IMR-90 (cell line): ENCODE results near the gene DNAH6. TPM values are rescaled to one million over a fixed set of nuclear protein-coding genes. Genes with fewer than 3 reads are reported as not detected.

ENCODE experiments used
- ATAC-seq: fragments of 200-7000 bp; cut with Tn5 transposase; 2 replicates; pipeline ENCODE4 v1.9.1; 2020; ENCODE audit warnings: low read depth, mild to moderate bottlenecking, moderate library complexity
- BruUV-seq: library from RNA; stranded (reverse); fragments of 400-500 nt; replicated peaks from 2 replicates; lab custom pipeline; 2021; lab: Mats Ljungman, UMichigan
- CTCF ChIA-PET: fragments of 300-600 bp; formaldehyde crosslinking; extraction: SDS; loops from one replicate; lab custom pipeline; 2021; ENCODE audit warnings: antibody characterized with exemption; lab: Yijun Ruan, JAX
- POLR2A ChIA-PET: fragments of 300-600 bp; sonication (Branson Sonifier 250); formaldehyde crosslinking; loops from one replicate; lab custom pipeline; 2022; ENCODE audit warnings: antibody characterized with exemption; ENCODE audit not compliant: unreplicated experiment; lab: Charles Lee
- DNase-seq: peaks from one replicate; pipeline ENCODE4 v3.0.0; 2013
- H2AFZ ChIP-seq: replicated peaks from 2 replicates; pipeline ENCODE3; 2013; ENCODE audit warnings: low read length, mild to moderate bottlenecking; ENCODE audit not compliant: poor library complexity
- H2AK5ac ChIP-seq: 2 replicates; pipeline ENCODE4 v1.6.1; 2013; ENCODE audit warnings: low read depth, low read length, inconsistent platforms
- H2AK9ac ChIP-seq: replicated peaks from 2 replicates; pipeline ENCODE3; 2013; ENCODE audit warnings: mild to moderate bottlenecking, low read depth, low read length, moderate library complexity; ENCODE audit not compliant: poor library complexity
- H2BK120ac ChIP-seq: 2 replicates; pipeline ENCODE4 v1.6.1; 2013; ENCODE audit warnings: low read depth, low read length, inconsistent platforms
- H2BK15ac ChIP-seq: 3 replicates; pipeline ENCODE4 v1.6.1; 2013; ENCODE audit warnings: low read depth, low read length, inconsistent platforms
- H2BK20ac ChIP-seq: 2 replicates; pipeline ENCODE4 v1.6.1; 2013; ENCODE audit warnings: low read depth, mild to moderate bottlenecking, inconsistent platforms, low read length, moderate library complexity
- H2BK5ac ChIP-seq: 2 replicates; pipeline ENCODE4 v1.6.1; 2013; ENCODE audit warnings: mild to moderate bottlenecking, low read depth, low read length, inconsistent platforms; ENCODE audit not compliant: poor library complexity, severe bottlenecking
- H3K14ac ChIP-seq: replicated peaks from 2 replicates; pipeline ENCODE4 v1.6.1; 2013; ENCODE audit warnings: low read depth, low read length, inconsistent platforms
- H3K18ac ChIP-seq: 2 replicates; pipeline ENCODE4 v1.6.1; 2013; ENCODE audit warnings: low read depth, low read length, control low read depth
- H3K23ac ChIP-seq: 2 replicates; pipeline ENCODE4 v1.6.1; 2013; ENCODE audit warnings: low read depth, low read length, inconsistent platforms
- H3K27ac ChIP-seq: 2 replicates; pipeline ENCODE4 v1.5.1; 2013; ENCODE audit warnings: mild to moderate bottlenecking, control low read depth, low read length; ENCODE audit not compliant: insufficient read depth
- H3K27me3 ChIP-seq: 2 replicates; pipeline ENCODE4 v1.6.1; 2013; ENCODE audit warnings: low read length; ENCODE audit not compliant: control insufficient read depth, insufficient read depth
- H3K36me3 ChIP-seq: 2 replicates; pipeline ENCODE4 v1.6.1; 2013; ENCODE audit warnings: low read length, mixed read lengths; ENCODE audit not compliant: control insufficient read depth, insufficient read depth
- H3K4ac ChIP-seq: 2 replicates; pipeline ENCODE4 v1.6.1; 2013; ENCODE audit warnings: low read depth, low read length, inconsistent platforms
- H3K4me1 ChIP-seq: 2 replicates; pipeline ENCODE4 v1.6.1; 2013; ENCODE audit warnings: low read length, mixed read lengths; ENCODE audit not compliant: control insufficient read depth, insufficient read depth
- H3K4me2 ChIP-seq: 2 replicates; pipeline ENCODE4 v1.6.1; 2013; ENCODE audit warnings: low read depth, mild to moderate bottlenecking, control low read depth, low read length, moderate library complexity
- H3K4me3 ChIP-seq: 2 replicates; pipeline ENCODE4 v1.5.1; 2013; ENCODE audit warnings: low read depth, mild to moderate bottlenecking, control low read depth, low read length, moderate library complexity; ENCODE audit not compliant: insufficient read depth
- H3K56ac ChIP-seq: 2 replicates; pipeline ENCODE4 v1.6.1; 2013; ENCODE audit warnings: low read length, inconsistent platforms; ENCODE audit not compliant: insufficient read depth; ENCODE audit errors: extremely low read depth
- H3K79me1 ChIP-seq, 2 experiments: 2 replicates each; pipeline ENCODE4 v1.6.1; 2013; ENCODE audit warnings: low read length in 2 of 2, inconsistent platforms in 1 of 2, low read depth in 1 of 2
- H3K9ac ChIP-seq: 2 replicates; pipeline ENCODE4 v1.6.1; 2013; ENCODE audit warnings: low read depth, low read length, control low read depth
- H3K9me1 ChIP-seq: 2 replicates; pipeline ENCODE4 v1.6.1; 2013; ENCODE audit warnings: low read length, inconsistent platforms; ENCODE audit not compliant: insufficient read depth
- H3K9me3 ChIP-seq: 2 replicates; pipeline ENCODE4 v1.6.1; 2013; ENCODE audit warnings: low read length; ENCODE audit not compliant: control insufficient read depth, insufficient read depth
- H4K20me1 ChIP-seq: 2 replicates; pipeline ENCODE4 v1.6.1; 2013; ENCODE audit warnings: low read length, inconsistent platforms; ENCODE audit not compliant: insufficient read depth
- H4K5ac ChIP-seq: 2 replicates; pipeline ENCODE4 v1.6.1; 2013; ENCODE audit warnings: mild to moderate bottlenecking, low read depth, low read length, control low read depth
- H4K8ac ChIP-seq, 2 experiments: 2 replicates each; pipeline ENCODE4 v1.6.1; 2013; ENCODE audit warnings: low read depth in 2 of 2, low read length in 2 of 2, control low read depth in 1 of 2, inconsistent platforms in 1 of 2
- H4K91ac ChIP-seq: 2 replicates; pipeline ENCODE4 v1.6.1; 2013; ENCODE audit warnings: low read depth, low read length, inconsistent platforms; ENCODE audit not compliant: insufficient read depth
- CEBPB ChIP-seq: IDR thresholded peaks from 2 replicates; pipeline ENCODE4 v1.6.1; 2012; ENCODE audit warnings: low read depth, low read length, improper control_type of control experiment
- CHD1 ChIP-seq: IDR thresholded peaks from 2 replicates; pipeline ENCODE4 v1.6.1; 2012; ENCODE audit warnings: low read depth, low read length, improper control_type of control experiment
- MAZ ChIP-seq: IDR thresholded peaks from 2 replicates; pipeline ENCODE4 v1.6.1; 2012; ENCODE audit warnings: low read depth, mild to moderate bottlenecking, low read length, improper control_type of control experiment, moderate library complexity, borderline replicate concordance
- NFE2L2 ChIP-seq: fragments of 150-350 bp; IDR thresholded peaks from 2 replicates; pipeline ENCODE4 v1.6.1; 2016; ENCODE audit warnings: low read depth, mild to moderate bottlenecking, low read length
- RAD21 ChIP-seq: IDR thresholded peaks from 2 replicates; pipeline ENCODE4 v1.6.1; 2012; ENCODE audit warnings: low read length, improper control_type of control experiment
- RFX5 ChIP-seq: IDR thresholded peaks from 2 replicates; pipeline ENCODE4 v1.8.0; 2012; ENCODE audit warnings: low read depth, mild to moderate bottlenecking, low read length, moderate library complexity
- USF2 ChIP-seq: fragments of 150-350 bp; IDR thresholded peaks from 2 replicates; pipeline ENCODE4 v1.6.1; 2017; ENCODE audit warnings: mild to moderate bottlenecking, antibody characterized with exemption, low read length, low read depth
- WGBS, 2 experiments: methylation state at CpG; one replicate each; pipeline versions ENCODE4 v1.1.5 to v1.1.7; 2013; ENCODE audit warnings: missing lambda C conversion rate in 2 of 2; ENCODE audit not compliant: insufficient read length in 1 of 2; ENCODE audit errors: extremely low coverage in 2 of 2; 5-methylcytosine and 5-hydroxymethylcytosine counted together
- dilution Hi-C: fragments of 300-500 bp; cut with HindIII; formaldehyde crosslinking; loops from one replicate; pipeline ENCODE4 v1.14.3; 2018; ENCODE audit warnings: low sequenced_read_pairs; ENCODE audit not compliant: unreplicated experiment
- in situ Hi-C: fragments of 300-500 bp; cut with MboI; formaldehyde crosslinking; loops from 3 replicates; pipeline ENCODE4 v1.14.3; 2019; ENCODE audit warnings: low sequenced_read_pairs, inconsistent platforms, mixed read lengths
- intact Hi-C: fragments of 100-400 bp; cut with micrococcal nuclease; formaldehyde crosslinking; loops from 2 replicates; pipeline ENCODE4 v1.10.0; 2022
- polyA plus RNA-seq, 3 experiments: library from polyadenylated mRNA; depleted of rRNA; stranded (reverse); fragments of >200 nt; gene quantifications; 2 replicates each; pipeline ENCODE4 v1.2.3, GENCODE V29; 2012; ENCODE audit warnings: low replicate concordance in 1 of 3
- total RNA-seq: library from RNA; depleted of rRNA; stranded (reverse); fragments of >200 nt; gene quantifications from 2 replicates; pipeline ENCODE4 v1.2.3, GENCODE V29; 2012
- TF ChIP-seq, protein P1 (sequence below): fragments of 150-350 bp; IDR thresholded peaks from 2 replicates; pipeline ENCODE4 v1.6.1; 2016; ENCODE audit warnings: low read depth, mild to moderate bottlenecking, low read length, moderate library complexity, borderline replicate concordance

Gene DNAH6
- total and polyA plus RNA-seq, 2 of the 4 experiments (the other 2 are of a cell fraction) = under 0.01 to 0.07 TPM

GRCh38 chr2:84472856-84473565 is 43.3 kb upstream of the DNAH6 start:
- peaks cover 10% of the 10 kb centered on the region for H3K9me3 ChIP-seq
- in situ Hi-C loops (no loop called here), dilution Hi-C loops (no loop called here), intact Hi-C loops (no loop called here)
- no peak overlapping the region for H2BK20ac ChIP-seq
- H4K91ac ChIP-seq = no peak overlapping the region
- H3K4me2 ChIP-seq = no peak overlapping the region
- ATAC-seq (no peak), DNase-seq (no peak)
- H3K23ac ChIP-seq = no peak overlapping the region
- CTCF ChIA-PET = no interaction called here
- no peak overlapping the region for H4K5ac ChIP-seq
- no TSS peak for BruUV-seq
- no peak overlapping the region for H2BK15ac ChIP-seq
- no peaks in the 10 kb centered on the region for H3K27me3 ChIP-seq
- no peak overlapping the region for H3K18ac ChIP-seq
- H3K9me1 ChIP-seq = no peaks in the 10 kb centered on the region
- H3K79me1 ChIP-seq = no peaks in the 10 kb centered on the region
- H2BK5ac ChIP-seq = no peak overlapping the region
- POLR2A ChIA-PET = no interaction called here
- no peak overlapping the region for H2BK120ac ChIP-seq
- no peak overlapping the region for H4K8ac ChIP-seq
- H2AK5ac ChIP-seq = no peak overlapping the region
- H3K9ac ChIP-seq = no peak overlapping the region
- H4K20me1 ChIP-seq = no peaks in the 10 kb centered on the region
- H3K14ac ChIP-seq = no peak overlapping the region
- H3K56ac ChIP-seq = no peak overlapping the region
- no peak overlapping the region for H3K4me3 ChIP-seq
- WGBS, 2 experiments = 60% methylated on average over 1 of the region's 6 CpGs; no CpG with 5 or more reads in 1 of the 2 experiments
- no peak for TF ChIP-seq CHD1
- no peak for TF ChIP-seq NFE2L2
- TF ChIP-seq CEBPB = no peak
- TF ChIP-seq RFX5 = no peak
- TF ChIP-seq MAZ = no peak
- TF ChIP-seq, protein P1, sequence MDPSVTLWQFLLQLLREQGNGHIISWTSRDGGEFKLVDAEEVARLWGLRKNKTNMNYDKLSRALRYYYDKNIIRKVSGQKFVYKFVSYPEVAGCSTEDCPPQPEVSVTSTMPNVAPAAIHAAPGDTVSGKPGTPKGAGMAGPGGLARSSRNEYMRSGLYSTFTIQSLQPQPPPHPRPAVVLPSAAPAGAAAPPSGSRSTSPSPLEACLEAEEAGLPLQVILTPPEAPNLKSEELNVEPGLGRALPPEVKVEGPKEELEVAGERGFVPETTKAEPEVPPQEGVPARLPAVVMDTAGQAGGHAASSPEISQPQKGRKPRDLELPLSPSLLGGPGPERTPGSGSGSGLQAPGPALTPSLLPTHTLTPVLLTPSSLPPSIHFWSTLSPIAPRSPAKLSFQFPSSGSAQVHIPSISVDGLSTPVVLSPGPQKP = no peak
- TF ChIP-seq RAD21 = no peak
- TF ChIP-seq USF2 = no peak
- no peak overlapping the region for H2AK9ac ChIP-seq
- H3K36me3 ChIP-seq = no peaks in the 10 kb centered on the region
- no peaks in the 10 kb centered on the region for H3K4me1 ChIP-seq
- H3K27ac ChIP-seq = no peak overlapping the region
- H2AFZ ChIP-seq = no peak overlapping the region
- no peak overlapping the region for H3K4ac ChIP-seq
